ENCODE measurements around the gene AKT3.
A peak's percentile ranks its signal among the peaks of the same experiment; 100 is the strongest.

Gene AKT3

DNA sequence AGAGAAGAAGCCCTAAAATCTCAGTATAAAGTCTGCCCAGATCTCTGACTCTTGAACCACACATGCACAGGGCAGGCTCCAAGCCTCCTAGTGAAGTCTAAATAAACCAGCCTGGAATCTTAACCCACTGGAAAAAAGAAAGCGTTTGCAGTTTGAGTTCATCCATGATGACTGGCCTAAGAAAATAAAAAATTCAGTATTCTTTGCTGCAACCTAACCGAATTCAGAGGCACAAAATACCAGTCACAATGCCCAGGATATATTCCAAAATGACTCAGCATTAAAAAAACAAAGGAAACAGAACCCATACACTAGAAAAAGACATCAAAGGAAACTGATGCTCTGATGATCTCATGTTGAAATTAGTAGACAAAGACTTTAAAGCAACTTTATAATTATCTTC is 325.0 kb downstream of the AKT3 start:
- Histone ChIP-seq H3K4me1 (ENCODE audit: control insufficient read depth, insufficient read depth, low read length) (no peaks in the 10 kb centered on the region), H3K27me3 (replicated peaks; ENCODE audit: control insufficient read depth, insufficient read depth, low read length) (no peaks in the 10 kb centered on the region), H3K4me3 (ENCODE audit: low read length) (no peak overlapping the region), H3K9me3 (ENCODE audit: control insufficient read depth, low read length) (no peaks in the 10 kb centered on the region), H3K36me3 (ENCODE audit: control insufficient read depth, insufficient read depth, low read length, severe bottlenecking) (no peaks in the 10 kb centered on the region), H3K9ac (ENCODE audit: low read length) (no peak overlapping the region)
- peak; percentile 73 for DNase-seq (ENCODE audit: low read depth)

DNA sequence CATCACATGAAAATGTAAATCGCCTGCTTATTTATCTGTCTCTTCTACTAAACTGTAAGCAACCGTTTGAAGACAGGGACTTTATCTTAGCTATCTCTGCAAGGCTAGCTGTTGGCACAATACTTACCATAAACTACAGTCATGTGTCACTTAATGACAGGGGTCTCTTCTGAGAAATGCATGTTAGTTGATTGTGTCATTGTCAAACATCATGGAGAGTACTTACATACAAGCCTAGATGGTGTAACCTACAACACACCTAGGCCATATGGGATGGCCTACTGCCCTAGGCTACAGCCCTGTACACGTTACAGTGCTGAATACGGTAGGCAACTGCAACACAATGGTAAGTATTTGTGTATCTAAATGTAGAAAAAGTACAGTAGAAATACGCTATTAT is 326.3 kb downstream of the AKT3 start:
- no peak overlapping the region for H3K9ac ChIP-seq (ENCODE audit: low read length)
- no peak overlapping the region for H3K4me3 ChIP-seq (ENCODE audit: low read length)
- H3K9me3 ChIP-seq (ENCODE audit: control insufficient read depth, low read length): no peaks in the 10 kb centered on the region
- no peaks in the 10 kb centered on the region for H3K4me1 ChIP-seq (ENCODE audit: control insufficient read depth, insufficient read depth, low read length)
- H3K36me3 ChIP-seq (ENCODE audit: control insufficient read depth, insufficient read depth, low read length, severe bottlenecking): no peaks in the 10 kb centered on the region
- DNase-seq (ENCODE audit: low read depth): no peak
- H3K27me3 ChIP-seq (replicated peaks; ENCODE audit: control insufficient read depth, insufficient read depth, low read length): no peaks in the 10 kb centered on the region

DNA sequence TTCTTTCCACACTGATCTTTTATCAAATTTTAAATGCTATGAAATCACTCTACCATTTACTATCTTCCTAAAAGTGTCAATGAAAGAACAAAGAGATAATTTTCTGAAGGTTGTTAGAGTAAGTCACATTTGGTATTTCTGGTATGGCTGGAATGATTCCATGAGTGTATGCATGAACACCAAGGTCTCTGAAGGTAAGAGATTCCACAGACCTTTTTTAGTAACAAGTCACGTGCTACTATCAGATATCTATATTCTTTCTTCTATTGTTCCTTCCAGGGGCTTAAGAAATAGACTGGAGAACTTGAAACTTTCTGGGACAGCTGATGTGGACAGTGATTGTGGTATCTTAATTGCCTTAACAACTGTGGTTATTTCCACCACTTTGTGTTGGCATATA is 329.2 kb downstream of the AKT3 start:
- H3K4me1 ChIP-seq (ENCODE audit: control insufficient read depth, insufficient read depth, low read length): no peaks in the 10 kb centered on the region
- no peak overlapping the region for H3K4me3 ChIP-seq (ENCODE audit: low read length)
- no peak overlapping the region for H3K9ac ChIP-seq (ENCODE audit: low read length)
- no peak for DNase-seq (ENCODE audit: low read depth)
- peaks cover 9% of the 10 kb centered on the region for H3K36me3 ChIP-seq (ENCODE audit: control insufficient read depth, insufficient read depth, low read length, severe bottlenecking)
- peaks cover 14% of the 10 kb centered on the region for H3K9me3 ChIP-seq (ENCODE audit: control insufficient read depth, low read length)
- no peaks in the 10 kb centered on the region for H3K27me3 ChIP-seq (replicated peaks; ENCODE audit: control insufficient read depth, insufficient read depth, low read length)

DNA sequence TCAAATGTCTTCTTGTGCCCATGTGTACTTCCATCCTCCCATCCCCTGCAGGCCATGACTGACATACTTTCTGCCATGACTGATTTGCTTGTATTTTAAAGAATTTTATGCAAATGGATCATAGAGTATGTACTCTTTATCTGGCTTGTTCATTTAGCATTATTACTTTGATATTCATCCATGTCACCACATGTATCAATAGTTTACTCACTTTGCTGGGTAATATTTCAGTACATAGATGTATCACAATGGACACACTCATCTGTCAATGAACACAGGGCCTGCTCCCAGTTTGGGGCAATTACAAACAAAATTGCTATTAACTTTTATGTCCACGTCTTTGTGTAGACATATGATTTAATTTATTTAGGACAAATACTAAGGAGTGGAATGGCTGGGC is 335.1 kb downstream of the AKT3 start:
- Histone ChIP-seq H3K9me3 (ENCODE audit: control insufficient read depth, low read length) (peaks cover 14% of the 10 kb centered on the region), H3K27me3 (replicated peaks; ENCODE audit: control insufficient read depth, insufficient read depth, low read length) (no peaks in the 10 kb centered on the region), H3K9ac (ENCODE audit: low read length) (no peak overlapping the region), H3K4me1 (ENCODE audit: control insufficient read depth, insufficient read depth, low read length) (no peaks in the 10 kb centered on the region), H3K36me3 (ENCODE audit: control insufficient read depth, insufficient read depth, low read length, severe bottlenecking) (peaks cover 19% of the 10 kb centered on the region), H3K4me3 (ENCODE audit: low read length) (no peak overlapping the region)
- no peak for DNase-seq (ENCODE audit: low read depth)

DNA sequence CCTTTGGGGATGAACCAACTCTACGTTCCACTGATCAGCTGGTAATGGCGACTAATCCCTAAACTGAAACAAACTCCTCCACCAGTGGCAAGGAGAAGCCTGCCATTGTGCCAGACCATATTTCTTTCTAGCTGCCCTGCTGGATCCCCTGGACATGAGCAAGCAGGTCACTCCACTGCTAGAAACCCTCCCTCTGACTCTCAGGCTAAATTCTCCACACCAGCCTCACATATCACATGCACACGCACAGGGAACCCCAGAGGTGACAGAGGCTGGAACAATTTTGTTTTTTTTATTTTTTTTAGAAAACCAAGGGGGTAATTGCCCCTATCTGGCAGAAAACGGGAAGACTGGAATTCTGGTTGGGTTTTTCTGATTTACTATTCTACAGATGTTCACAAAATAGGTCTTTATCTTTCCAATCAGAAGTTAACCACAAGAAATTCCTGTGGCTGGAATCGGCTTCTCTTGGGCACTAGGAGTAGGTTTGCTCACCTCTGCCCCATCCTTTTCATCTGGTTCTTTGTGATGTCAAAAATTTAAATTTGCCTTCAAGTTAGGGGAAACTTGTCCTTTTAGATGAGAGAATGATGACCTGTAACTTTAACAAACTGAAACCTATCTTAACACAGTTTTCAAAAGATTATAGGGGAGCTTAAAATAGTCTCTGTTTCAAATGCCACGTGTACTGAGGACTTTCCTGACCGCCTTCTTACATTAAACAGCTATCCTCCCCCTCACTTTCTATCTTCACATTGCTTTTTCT is 336.1 kb downstream of the AKT3 start:
- Histone ChIP-seq H3K9me3 (ENCODE audit: control insufficient read depth, low read length) (peaks cover 14% of the 10 kb centered on the region), H3K27me3 (replicated peaks; ENCODE audit: control insufficient read depth, insufficient read depth, low read length) (no peaks in the 10 kb centered on the region), H3K9ac (ENCODE audit: low read length) (no peak overlapping the region), H3K4me3 (ENCODE audit: low read length) (no peak overlapping the region), H3K4me1 (ENCODE audit: control insufficient read depth, insufficient read depth, low read length) (no peaks in the 10 kb centered on the region), H3K36me3 (ENCODE audit: control insufficient read depth, insufficient read depth, low read length, severe bottlenecking) (peaks cover 20% of the 10 kb centered on the region)
- peak; percentile 62 for DNase-seq (ENCODE audit: low read depth)

DNA sequence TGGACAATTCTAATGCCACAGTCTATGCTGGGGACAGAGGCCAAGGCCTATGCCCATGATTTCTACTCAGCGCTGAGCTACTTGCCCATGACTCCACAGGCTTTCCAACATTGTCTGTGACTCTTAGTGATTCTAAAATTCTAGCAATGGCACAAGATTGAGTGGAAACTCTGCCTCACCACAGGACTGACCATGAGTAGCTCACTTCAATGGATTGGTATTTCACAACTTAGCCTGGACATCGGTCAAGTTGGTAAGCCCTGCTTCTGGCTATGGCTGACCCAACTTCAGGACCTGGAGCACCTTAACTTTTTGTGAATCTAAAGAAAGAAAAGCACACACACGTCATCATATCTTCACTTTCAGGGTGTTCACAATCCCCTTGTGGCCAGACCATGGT is 339.1 kb downstream of the AKT3 start:
- no peak for DNase-seq (ENCODE audit: low read depth)
- Histone ChIP-seq H3K9me3 (ENCODE audit: control insufficient read depth, low read length) (no peaks in the 10 kb centered on the region), H3K4me1 (ENCODE audit: control insufficient read depth, insufficient read depth, low read length) (no peaks in the 10 kb centered on the region), H3K27me3 (replicated peaks; ENCODE audit: control insufficient read depth, insufficient read depth, low read length) (no peaks in the 10 kb centered on the region), H3K9ac (ENCODE audit: low read length) (no peak overlapping the region), H3K4me3 (ENCODE audit: low read length) (no peak overlapping the region), H3K36me3 (ENCODE audit: control insufficient read depth, insufficient read depth, low read length, severe bottlenecking) (peaks cover 14% of the 10 kb centered on the region)

DNA sequence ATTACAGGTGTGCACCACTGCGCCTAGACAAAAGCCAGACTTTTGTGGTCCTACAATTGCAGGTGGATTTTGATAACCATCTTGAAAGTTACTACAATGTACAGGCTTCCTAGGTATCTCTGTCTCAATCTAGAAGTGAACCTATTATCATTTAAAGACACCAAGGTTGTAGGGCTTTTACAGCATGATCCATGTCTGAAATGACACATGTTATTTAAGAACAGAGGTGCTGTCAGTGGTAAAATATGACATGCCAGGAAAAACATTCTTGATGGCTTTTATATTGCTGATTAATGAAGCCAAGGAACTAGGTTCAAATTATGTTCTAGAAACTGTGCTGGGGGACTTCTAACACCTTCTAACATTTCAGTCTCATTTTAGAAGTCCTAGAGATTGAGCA is 341.1 kb downstream of the AKT3 start:
- Histone ChIP-seq H3K36me3 (ENCODE audit: control insufficient read depth, insufficient read depth, low read length, severe bottlenecking) (peaks cover 25% of the 10 kb centered on the region), H3K9me3 (ENCODE audit: control insufficient read depth, low read length) (no peaks in the 10 kb centered on the region), H3K27me3 (replicated peaks; ENCODE audit: control insufficient read depth, insufficient read depth, low read length) (no peaks in the 10 kb centered on the region), H3K9ac (ENCODE audit: low read length) (no peak overlapping the region), H3K4me1 (ENCODE audit: control insufficient read depth, insufficient read depth, low read length) (no peaks in the 10 kb centered on the region), H3K4me3 (ENCODE audit: low read length) (no peak overlapping the region)
- DNase-seq (ENCODE audit: low read depth): no peak

DNA sequence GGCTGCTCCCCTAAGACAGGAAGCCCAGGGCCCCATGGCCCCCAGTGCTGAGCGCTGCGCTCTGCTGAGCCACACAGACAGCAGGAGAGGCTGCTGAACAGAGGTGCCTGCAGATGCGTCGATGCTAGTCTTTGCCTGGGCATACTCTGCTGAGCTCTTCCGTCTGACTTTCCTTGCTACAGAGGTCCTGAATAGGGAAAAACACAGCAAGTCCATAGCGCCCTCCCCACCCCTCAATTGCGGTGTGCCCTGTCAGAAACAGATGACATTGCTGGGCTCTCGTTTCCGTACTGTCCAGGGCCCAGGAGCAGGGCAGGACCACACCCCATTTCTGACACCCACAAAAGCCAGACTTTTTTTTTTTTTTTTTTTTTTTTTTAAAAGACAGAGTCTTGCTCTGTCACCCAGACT is 341.7 kb downstream of the AKT3 start:
- Histone ChIP-seq H3K27me3 (replicated peaks; ENCODE audit: control insufficient read depth, insufficient read depth, low read length) (no peaks in the 10 kb centered on the region), H3K9me3 (ENCODE audit: control insufficient read depth, low read length) (no peaks in the 10 kb centered on the region), H3K4me1 (ENCODE audit: control insufficient read depth, insufficient read depth, low read length) (no peaks in the 10 kb centered on the region), H3K36me3 (ENCODE audit: control insufficient read depth, insufficient read depth, low read length, severe bottlenecking) (peaks cover 25% of the 10 kb centered on the region), H3K4me3 (ENCODE audit: low read length) (no peak overlapping the region), H3K9ac (ENCODE audit: low read length) (no peak overlapping the region)
- no peak for DNase-seq (ENCODE audit: low read depth)

DNA sequence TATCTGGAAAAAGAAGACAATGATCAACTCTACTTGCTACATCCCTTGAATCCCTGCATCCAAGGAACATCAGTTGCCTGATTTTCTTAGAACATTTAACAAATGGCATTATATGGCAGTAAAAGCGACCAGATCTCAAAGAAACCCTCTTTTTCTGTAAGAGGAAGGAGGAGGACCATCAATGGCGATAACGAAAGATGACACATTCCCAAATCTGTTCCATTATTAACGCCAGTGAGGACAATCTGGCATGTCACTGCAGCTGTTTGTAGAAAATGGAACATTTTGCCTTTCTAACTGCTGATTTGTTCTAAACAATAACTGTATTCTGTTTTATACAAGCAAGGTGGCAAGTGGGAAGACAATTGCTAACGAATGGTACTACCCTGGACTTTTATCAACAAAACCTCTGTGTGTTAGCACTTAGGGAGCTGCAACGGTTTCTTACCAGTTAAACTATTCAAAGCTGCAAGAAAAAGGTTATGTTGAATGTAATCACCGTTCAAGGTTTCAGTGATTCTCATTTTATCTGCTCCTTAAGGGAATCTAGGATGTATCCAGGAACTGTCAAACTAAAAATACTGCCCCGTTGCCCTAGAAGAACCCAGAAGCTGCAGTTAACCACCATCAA is 342.3 kb downstream of the AKT3 start:
- H3K9ac ChIP-seq (ENCODE audit: low read length): no peak overlapping the region
- H3K4me3 ChIP-seq (ENCODE audit: low read length): no peak overlapping the region

DNA sequence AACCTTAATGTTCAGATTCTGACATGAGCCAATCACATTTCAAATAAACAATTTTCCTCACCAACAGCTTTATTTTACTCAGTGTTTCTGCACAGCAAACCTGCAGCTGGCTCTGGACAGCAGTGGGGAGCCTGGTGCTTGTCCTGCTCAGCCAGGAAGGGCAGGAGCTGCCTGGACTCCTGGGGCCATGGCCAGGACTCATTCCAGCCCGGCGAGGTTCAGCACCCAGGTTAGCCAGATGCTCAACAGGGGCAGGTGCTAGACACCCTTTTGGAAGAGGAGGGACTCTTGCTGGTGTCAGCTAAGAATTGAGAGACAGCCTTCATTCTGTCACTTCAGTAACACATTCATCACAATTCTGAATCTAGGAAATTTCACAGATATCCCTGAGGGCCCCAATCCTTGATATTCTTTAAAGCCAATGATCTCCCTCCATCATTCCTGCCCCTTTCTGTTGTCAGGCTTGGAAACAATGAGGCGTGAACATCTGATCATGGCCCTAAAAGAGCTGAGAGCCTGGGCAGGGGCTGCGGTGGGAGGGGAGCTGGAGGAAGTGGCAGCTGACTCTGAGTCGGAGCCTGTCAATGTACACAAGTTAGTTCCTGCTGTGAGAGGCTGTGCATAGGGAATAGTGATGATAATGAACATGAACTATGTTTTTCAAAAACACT is 342.9 kb downstream of the AKT3 start:
- no peak overlapping the region for H3K9ac ChIP-seq (ENCODE audit: low read length)
- H3K27me3 ChIP-seq (replicated peaks; ENCODE audit: control insufficient read depth, insufficient read depth, low read length): no peaks in the 10 kb centered on the region
- H3K36me3 ChIP-seq (ENCODE audit: control insufficient read depth, insufficient read depth, low read length, severe bottlenecking): peaks cover 25% of the 10 kb centered on the region
- no peak for DNase-seq (ENCODE audit: low read depth)
- no peak overlapping the region for H3K4me3 ChIP-seq (ENCODE audit: low read length)
- H3K4me1 ChIP-seq (ENCODE audit: control insufficient read depth, insufficient read depth, low read length): no peaks in the 10 kb centered on the region
- H3K9me3 ChIP-seq (ENCODE audit: control insufficient read depth, low read length): no peaks in the 10 kb centered on the region

More for the DNA sequence above, 342.3 kb downstream of the AKT3 start:
- Histone ChIP-seq H3K9me3 (ENCODE audit: control insufficient read depth, low read length) (no peaks in the 10 kb centered on the region), H3K27me3 (replicated peaks; ENCODE audit: control insufficient read depth, insufficient read depth, low read length) (no peaks in the 10 kb centered on the region), H3K4me1 (ENCODE audit: control insufficient read depth, insufficient read depth, low read length) (no peaks in the 10 kb centered on the region), H3K36me3 (ENCODE audit: control insufficient read depth, insufficient read depth, low read length, severe bottlenecking) (peaks cover 25% of the 10 kb centered on the region)
- no peak for DNase-seq (ENCODE audit: low read depth)

DNA sequence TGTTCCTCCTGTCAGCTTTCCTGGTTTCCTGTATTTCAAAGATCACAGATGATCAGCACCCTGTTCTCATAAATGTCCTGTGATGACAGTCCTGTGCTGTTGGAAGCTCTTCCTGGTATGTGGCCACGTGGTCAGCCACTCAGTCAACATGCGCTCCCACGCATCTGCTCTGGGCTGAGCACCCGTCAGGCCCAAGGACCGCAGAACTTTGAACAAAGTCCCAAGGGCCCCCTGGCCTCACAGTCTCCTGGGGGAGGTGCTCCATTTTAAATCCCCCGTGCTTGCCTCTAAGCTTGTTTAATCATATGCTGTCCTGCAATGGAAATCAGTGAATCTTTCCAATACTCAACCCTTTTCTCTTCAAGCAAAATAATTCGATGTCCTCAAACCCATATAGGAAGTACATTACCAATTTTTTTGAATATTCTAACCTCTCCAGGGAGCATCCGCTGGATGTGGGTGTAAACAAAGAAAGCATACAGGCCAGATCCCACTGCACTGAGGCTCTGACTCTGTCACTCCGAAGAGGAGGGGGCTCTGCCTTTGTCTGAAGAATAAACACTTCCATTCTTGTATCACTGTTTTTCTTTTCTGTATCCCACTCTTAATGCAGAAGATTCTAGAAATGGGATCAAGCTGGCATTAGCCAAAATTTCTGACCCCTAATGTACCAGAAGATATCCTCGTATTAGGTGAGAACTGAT is 343.9 kb downstream of the AKT3 start:
- Histone ChIP-seq H3K9me3 (ENCODE audit: control insufficient read depth, low read length) (no peaks in the 10 kb centered on the region), H3K9ac (ENCODE audit: low read length) (no peak overlapping the region), H3K4me1 (ENCODE audit: control insufficient read depth, insufficient read depth, low read length) (peaks cover 2% of the 10 kb centered on the region), H3K36me3 (ENCODE audit: control insufficient read depth, insufficient read depth, low read length, severe bottlenecking) (peaks cover 22% of the 10 kb centered on the region), H3K4me3 (ENCODE audit: low read length) (no peak overlapping the region), H3K27me3 (replicated peaks; ENCODE audit: control insufficient read depth, insufficient read depth, low read length) (no peaks in the 10 kb centered on the region)
- DNase-seq (ENCODE audit: low read depth): no peak
